IMR-90 (cell line): ENCODE data around the gene TCF19. TPM values are rescaled to one million over a fixed set of nuclear protein-coding genes. Genes with fewer than 3 reads are reported as not detected.

Experiments
- ATAC-seq: fragments of 200-7000 bp; cut with Tn5 transposase; 2 replicates; pipeline ENCODE4 v1.9.1; 2020; ENCODE audit warnings: low read depth, mild to moderate bottlenecking, moderate library complexity
- BruUV-seq: library from RNA; stranded (reverse); fragments of 400-500 nt; replicated peaks from 2 replicates; lab custom pipeline; 2021; lab: Mats Ljungman, UMichigan
- CTCF ChIA-PET: fragments of 300-600 bp; formaldehyde crosslinking; extraction: SDS; loops from one replicate; lab custom pipeline; 2021; ENCODE audit warnings: antibody characterized with exemption; lab: Yijun Ruan, JAX
- POLR2A ChIA-PET: fragments of 300-600 bp; sonication (Branson Sonifier 250); formaldehyde crosslinking; loops from one replicate; lab custom pipeline; 2022; ENCODE audit warnings: antibody characterized with exemption; ENCODE audit not compliant: unreplicated experiment; lab: Charles Lee
- DNase-seq: peaks from one replicate; pipeline ENCODE4 v3.0.0; 2013
- H2AFZ ChIP-seq: replicated peaks from 2 replicates; pipeline ENCODE3; 2013; ENCODE audit warnings: low read length, mild to moderate bottlenecking; ENCODE audit not compliant: poor library complexity
- H2AK5ac ChIP-seq: 2 replicates; pipeline ENCODE4 v1.6.1; 2013; ENCODE audit warnings: low read depth, low read length, inconsistent platforms
- H2AK9ac ChIP-seq: replicated peaks from 2 replicates; pipeline ENCODE3; 2013; ENCODE audit warnings: mild to moderate bottlenecking, low read depth, low read length, moderate library complexity; ENCODE audit not compliant: poor library complexity
- H2BK120ac ChIP-seq: 2 replicates; pipeline ENCODE4 v1.6.1; 2013; ENCODE audit warnings: low read depth, low read length, inconsistent platforms
- H2BK15ac ChIP-seq: 3 replicates; pipeline ENCODE4 v1.6.1; 2013; ENCODE audit warnings: low read depth, low read length, inconsistent platforms
- H2BK20ac ChIP-seq: 2 replicates; pipeline ENCODE4 v1.6.1; 2013; ENCODE audit warnings: low read depth, mild to moderate bottlenecking, inconsistent platforms, low read length, moderate library complexity
- H2BK5ac ChIP-seq: 2 replicates; pipeline ENCODE4 v1.6.1; 2013; ENCODE audit warnings: mild to moderate bottlenecking, low read depth, low read length, inconsistent platforms; ENCODE audit not compliant: poor library complexity, severe bottlenecking
- H3K14ac ChIP-seq: replicated peaks from 2 replicates; pipeline ENCODE4 v1.6.1; 2013; ENCODE audit warnings: low read depth, low read length, inconsistent platforms
- H3K18ac ChIP-seq: 2 replicates; pipeline ENCODE4 v1.6.1; 2013; ENCODE audit warnings: low read depth, low read length, control low read depth
- H3K23ac ChIP-seq: 2 replicates; pipeline ENCODE4 v1.6.1; 2013; ENCODE audit warnings: low read depth, low read length, inconsistent platforms
- H3K27ac ChIP-seq: 2 replicates; pipeline ENCODE4 v1.5.1; 2013; ENCODE audit warnings: mild to moderate bottlenecking, control low read depth, low read length; ENCODE audit not compliant: insufficient read depth
- H3K27me3 ChIP-seq: 2 replicates; pipeline ENCODE4 v1.6.1; 2013; ENCODE audit warnings: low read length; ENCODE audit not compliant: control insufficient read depth, insufficient read depth
- H3K36me3 ChIP-seq: 2 replicates; pipeline ENCODE4 v1.6.1; 2013; ENCODE audit warnings: low read length, mixed read lengths; ENCODE audit not compliant: control insufficient read depth, insufficient read depth
- H3K4ac ChIP-seq: 2 replicates; pipeline ENCODE4 v1.6.1; 2013; ENCODE audit warnings: low read depth, low read length, inconsistent platforms
- H3K4me1 ChIP-seq: 2 replicates; pipeline ENCODE4 v1.6.1; 2013; ENCODE audit warnings: low read length, mixed read lengths; ENCODE audit not compliant: control insufficient read depth, insufficient read depth
- H3K4me2 ChIP-seq: 2 replicates; pipeline ENCODE4 v1.6.1; 2013; ENCODE audit warnings: low read depth, mild to moderate bottlenecking, control low read depth, low read length, moderate library complexity
- H3K4me3 ChIP-seq: 2 replicates; pipeline ENCODE4 v1.5.1; 2013; ENCODE audit warnings: low read depth, mild to moderate bottlenecking, control low read depth, low read length, moderate library complexity; ENCODE audit not compliant: insufficient read depth
- H3K56ac ChIP-seq: 2 replicates; pipeline ENCODE4 v1.6.1; 2013; ENCODE audit warnings: low read length, inconsistent platforms; ENCODE audit not compliant: insufficient read depth; ENCODE audit errors: extremely low read depth
- H3K79me1 ChIP-seq, 2 experiments: 2 replicates each; pipeline ENCODE4 v1.6.1; 2013; ENCODE audit warnings: low read length in 2 of 2, inconsistent platforms in 1 of 2, low read depth in 1 of 2
- H3K9ac ChIP-seq: 2 replicates; pipeline ENCODE4 v1.6.1; 2013; ENCODE audit warnings: low read depth, low read length, control low read depth
- H3K9me1 ChIP-seq: 2 replicates; pipeline ENCODE4 v1.6.1; 2013; ENCODE audit warnings: low read length, inconsistent platforms; ENCODE audit not compliant: insufficient read depth
- H3K9me3 ChIP-seq: 2 replicates; pipeline ENCODE4 v1.6.1; 2013; ENCODE audit warnings: low read length; ENCODE audit not compliant: control insufficient read depth, insufficient read depth
- H4K20me1 ChIP-seq: 2 replicates; pipeline ENCODE4 v1.6.1; 2013; ENCODE audit warnings: low read length, inconsistent platforms; ENCODE audit not compliant: insufficient read depth
- H4K5ac ChIP-seq: 2 replicates; pipeline ENCODE4 v1.6.1; 2013; ENCODE audit warnings: mild to moderate bottlenecking, low read depth, low read length, control low read depth
- H4K8ac ChIP-seq, 2 experiments: 2 replicates each; pipeline ENCODE4 v1.6.1; 2013; ENCODE audit warnings: low read depth in 2 of 2, low read length in 2 of 2, control low read depth in 1 of 2, inconsistent platforms in 1 of 2
- H4K91ac ChIP-seq: 2 replicates; pipeline ENCODE4 v1.6.1; 2013; ENCODE audit warnings: low read depth, low read length, inconsistent platforms; ENCODE audit not compliant: insufficient read depth
- BHLHE40 ChIP-seq: fragments of 150-350 bp; IDR thresholded peaks from 2 replicates; pipeline ENCODE4 v1.6.1; 2016; ENCODE audit warnings: mild to moderate bottlenecking, low read depth, low read length
- CEBPB ChIP-seq: IDR thresholded peaks from 2 replicates; pipeline ENCODE4 v1.6.1; 2012; ENCODE audit warnings: low read depth, low read length, improper control_type of control experiment
- FOS ChIP-seq: fragments of 150-350 bp; IDR thresholded peaks from 2 replicates; pipeline ENCODE4 v1.6.1; 2016; ENCODE audit warnings: low read depth, low read length
- MAFK ChIP-seq: IDR thresholded peaks from 2 replicates; pipeline ENCODE4 v1.6.1; 2012; ENCODE audit warnings: low read depth, low read length, improper control_type of control experiment
- MAZ ChIP-seq: IDR thresholded peaks from 2 replicates; pipeline ENCODE4 v1.6.1; 2012; ENCODE audit warnings: low read depth, mild to moderate bottlenecking, low read length, improper control_type of control experiment, moderate library complexity, borderline replicate concordance
- MXI1 ChIP-seq: IDR thresholded peaks from 2 replicates; pipeline ENCODE4 v1.6.1; 2012; ENCODE audit warnings: low read depth, mild to moderate bottlenecking, low read length, moderate library complexity, borderline replicate concordance
- NFE2L2 ChIP-seq: fragments of 150-350 bp; IDR thresholded peaks from 2 replicates; pipeline ENCODE4 v1.6.1; 2016; ENCODE audit warnings: low read depth, mild to moderate bottlenecking, low read length
- POLR2A ChIP-seq: IDR thresholded peaks from 2 replicates; pipeline ENCODE4 v1.6.1; 2012; ENCODE audit warnings: mild to moderate bottlenecking, low read depth, low read length
- RAD21 ChIP-seq: IDR thresholded peaks from 2 replicates; pipeline ENCODE4 v1.6.1; 2012; ENCODE audit warnings: low read length, improper control_type of control experiment
- RCOR1 ChIP-seq: IDR thresholded peaks from 2 replicates; pipeline ENCODE4 v1.6.1; 2012; ENCODE audit warnings: mild to moderate bottlenecking, low read length, improper control_type of control experiment; ENCODE audit not compliant: insufficient replicate concordance
- RFX5 ChIP-seq: IDR thresholded peaks from 2 replicates; pipeline ENCODE4 v1.8.0; 2012; ENCODE audit warnings: low read depth, mild to moderate bottlenecking, low read length, moderate library complexity
- SMC3 ChIP-seq: fragments of 150-350 bp; IDR thresholded peaks from 2 replicates; pipeline ENCODE4 v1.6.1; 2016; ENCODE audit warnings: low read depth, mild to moderate bottlenecking, antibody characterized with exemption, low read length, moderate library complexity
- whole genome bisulfite sequencing, 2 experiments: methylation state at CpG; one replicate each; pipeline versions ENCODE4 v1.1.5 to v1.1.7; 2013; ENCODE audit warnings: missing lambda C conversion rate in 2 of 2; ENCODE audit not compliant: insufficient read length in 1 of 2; ENCODE audit errors: extremely low coverage in 2 of 2; 5-methylcytosine and 5-hydroxymethylcytosine counted together
- dilution Hi-C: fragments of 300-500 bp; cut with HindIII; formaldehyde crosslinking; loops from one replicate; pipeline ENCODE4 v1.14.3; 2018; ENCODE audit warnings: low sequenced_read_pairs; ENCODE audit not compliant: unreplicated experiment
- in situ Hi-C: fragments of 300-500 bp; cut with MboI; formaldehyde crosslinking; loops from 3 replicates; pipeline ENCODE4 v1.14.3; 2019; ENCODE audit warnings: low sequenced_read_pairs, inconsistent platforms, mixed read lengths
- intact Hi-C: fragments of 100-400 bp; cut with micrococcal nuclease; formaldehyde crosslinking; loops from 2 replicates; pipeline ENCODE4 v1.10.0; 2022
- polyA plus RNA-seq, 3 experiments: library from polyadenylated mRNA; depleted of rRNA; stranded (reverse); fragments of >200 nt; gene quantifications; 2 replicates each; pipeline ENCODE4 v1.2.3, GENCODE V29; 2012; ENCODE audit warnings: low replicate concordance in 1 of 3
- total RNA-seq: library from RNA; depleted of rRNA; stranded (reverse); fragments of >200 nt; gene quantifications from 2 replicates; pipeline ENCODE4 v1.2.3, GENCODE V29; 2012
- TF ChIP-seq, protein P1 (sequence below): fragments of 150-350 bp; IDR thresholded peaks from 2 replicates; pipeline ENCODE4 v1.6.1; 2017; ENCODE audit warnings: mild to moderate bottlenecking, antibody characterized with exemption, low read length, low read depth
- TF ChIP-seq, protein P2 (sequence below): conservative IDR thresholded peaks from 2 replicates; pipeline ENCODE4 v1.5.1; 2012; ENCODE audit warnings: mild to moderate bottlenecking, low read depth, low read length, improper control_type of control experiment
- TF ChIP-seq, protein P3 (sequence below): fragments of 150-350 bp; IDR thresholded peaks from 2 replicates; pipeline ENCODE4 v1.6.1; 2016; ENCODE audit warnings: low read depth, mild to moderate bottlenecking, low read length, moderate library complexity, borderline replicate concordance

Gene TCF19
- total and polyA plus RNA-seq, 2 of the 4 experiments (the other 2 are of a cell fraction), result 13.1 to 14.2 TPM

DNA sequence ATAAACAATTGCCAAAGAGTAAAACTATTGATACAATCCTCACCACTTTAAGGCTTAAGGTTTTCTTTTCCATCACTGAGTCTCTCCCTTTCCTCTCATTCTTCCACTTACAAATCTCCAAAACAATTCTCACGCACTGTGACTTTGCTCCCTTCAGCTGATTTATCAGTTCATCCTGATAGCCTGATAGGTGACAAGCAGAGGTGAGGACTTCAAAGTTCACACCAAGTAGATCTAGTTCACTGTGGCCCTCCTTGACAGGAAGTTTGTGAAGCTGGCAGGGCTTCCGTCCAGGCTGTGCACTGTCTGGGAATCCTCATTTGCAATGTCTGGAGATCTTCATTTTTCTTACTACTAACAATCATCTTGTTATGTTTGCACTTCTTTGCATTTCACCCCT, 47.2 kb downstream of the TCF19 start:
- Histone ChIP-seq H3K4me3 (no peak overlapping the region), H3K4ac (no peak overlapping the region), H3K18ac (no peak overlapping the region), H2BK120ac (no peak overlapping the region), H2BK15ac (no peak overlapping the region), H3K23ac (no peak overlapping the region), H3K27ac (no peak overlapping the region), H2BK5ac (no peak overlapping the region), H3K9me1 (peaks cover 9% of the 10 kb centered on the region; the same call in 1 of the 2 replicates), H4K91ac (no peak overlapping the region), H4K5ac (no peak overlapping the region), H4K8ac (no peak overlapping the region), H2AK9ac (no peak overlapping the region), H3K9ac (no peak overlapping the region), H3K4me1 (peaks cover 6% of the 10 kb centered on the region; the same call in 1 of the 2 replicates), H2BK20ac (no peak overlapping the region), H3K27me3 (peaks cover 2% of the 10 kb centered on the region; the same call in 1 of the 2 replicates), H3K36me3 (0 out of 2 replicates have a peak, but pooled peaks cover 1% of the 10 kb centered on the region), H3K4me2 (no peak overlapping the region), H2AK5ac (0 out of 2 replicates have a peak overlapping the region, but pooled peaks have one; percentile 44), H3K14ac (no peak overlapping the region), H4K20me1 (no peaks in the 10 kb centered on the region), H3K79me1 (peaks cover 9 to 25% of the 10 kb centered on the region in 2 experiments; a peak in 3 of 4 replicates), H3K9me3 (peaks cover 2% of the 10 kb centered on the region; the same call in 1 of the 2 replicates), H3K56ac (no peak overlapping the region), H2AFZ (no peak overlapping the region)
- ATAC-seq (no peak), DNase-seq (no peak)
- BruUV-seq, result no TSS peak
- no peak for TF ChIP-seq RCOR1
- TF ChIP-seq MAZ, result no peak
- TF ChIP-seq NFE2L2, result no peak
- no peak for TF ChIP-seq RAD21
- TF ChIP-seq CEBPB, result no peak
- TF ChIP-seq MAFK, result no peak
- no peak for TF ChIP-seq POLR2A
- no peak for TF ChIP-seq FOS
- TF ChIP-seq, protein P1, sequence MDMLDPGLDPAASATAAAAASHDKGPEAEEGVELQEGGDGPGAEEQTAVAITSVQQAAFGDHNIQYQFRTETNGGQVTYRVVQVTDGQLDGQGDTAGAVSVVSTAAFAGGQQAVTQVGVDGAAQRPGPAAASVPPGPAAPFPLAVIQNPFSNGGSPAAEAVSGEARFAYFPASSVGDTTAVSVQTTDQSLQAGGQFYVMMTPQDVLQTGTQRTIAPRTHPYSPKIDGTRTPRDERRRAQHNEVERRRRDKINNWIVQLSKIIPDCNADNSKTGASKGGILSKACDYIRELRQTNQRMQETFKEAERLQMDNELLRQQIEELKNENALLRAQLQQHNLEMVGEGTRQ, result no peak
- TF ChIP-seq, protein P2, sequence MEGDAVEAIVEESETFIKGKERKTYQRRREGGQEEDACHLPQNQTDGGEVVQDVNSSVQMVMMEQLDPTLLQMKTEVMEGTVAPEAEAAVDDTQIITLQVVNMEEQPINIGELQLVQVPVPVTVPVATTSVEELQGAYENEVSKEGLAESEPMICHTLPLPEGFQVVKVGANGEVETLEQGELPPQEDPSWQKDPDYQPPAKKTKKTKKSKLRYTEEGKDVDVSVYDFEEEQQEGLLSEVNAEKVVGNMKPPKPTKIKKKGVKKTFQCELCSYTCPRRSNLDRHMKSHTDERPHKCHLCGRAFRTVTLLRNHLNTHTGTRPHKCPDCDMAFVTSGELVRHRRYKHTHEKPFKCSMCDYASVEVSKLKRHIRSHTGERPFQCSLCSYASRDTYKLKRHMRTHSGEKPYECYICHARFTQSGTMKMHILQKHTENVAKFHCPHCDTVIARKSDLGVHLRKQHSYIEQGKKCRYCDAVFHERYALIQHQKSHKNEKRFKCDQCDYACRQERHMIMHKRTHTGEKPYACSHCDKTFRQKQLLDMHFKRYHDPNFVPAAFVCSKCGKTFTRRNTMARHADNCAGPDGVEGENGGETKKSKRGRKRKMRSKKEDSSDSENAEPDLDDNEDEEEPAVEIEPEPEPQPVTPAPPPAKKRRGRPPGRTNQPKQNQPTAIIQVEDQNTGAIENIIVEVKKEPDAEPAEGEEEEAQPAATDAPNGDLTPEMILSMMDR, result no peak
- TF ChIP-seq BHLHE40, result no peak
- TF ChIP-seq RFX5, result no peak
- TF ChIP-seq MXI1, result no peak
- no peak for TF ChIP-seq SMC3
- TF ChIP-seq, protein P3, sequence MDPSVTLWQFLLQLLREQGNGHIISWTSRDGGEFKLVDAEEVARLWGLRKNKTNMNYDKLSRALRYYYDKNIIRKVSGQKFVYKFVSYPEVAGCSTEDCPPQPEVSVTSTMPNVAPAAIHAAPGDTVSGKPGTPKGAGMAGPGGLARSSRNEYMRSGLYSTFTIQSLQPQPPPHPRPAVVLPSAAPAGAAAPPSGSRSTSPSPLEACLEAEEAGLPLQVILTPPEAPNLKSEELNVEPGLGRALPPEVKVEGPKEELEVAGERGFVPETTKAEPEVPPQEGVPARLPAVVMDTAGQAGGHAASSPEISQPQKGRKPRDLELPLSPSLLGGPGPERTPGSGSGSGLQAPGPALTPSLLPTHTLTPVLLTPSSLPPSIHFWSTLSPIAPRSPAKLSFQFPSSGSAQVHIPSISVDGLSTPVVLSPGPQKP, result no peak
- POLR2A ChIA-PET, result no interaction called here
- intact Hi-C loops (no loop called here), dilution Hi-C loops (no loop called here), in situ Hi-C loops (no loop called here)
- CTCF ChIA-PET, result no interaction called here
- WGBS, 2 experiments, result 100% methylated on average over 1 of the region's 2 CpGs; no CpG with 5 or more reads in 1 of the 2 experiments
